ENCODE results near the gene ADGRF1.
"Not testable (repeated sequence)": the region's sequence is repeated elsewhere in the genome, so short reads cannot be mapped to it uniquely, and the experiment has no call there.

ADGRF1 gene

GRCh38 chr6:47042275-47042791, at the start of gene ADGRF1:
ADGRF1 (minus strand) TSS chr6:47042332; CDS start chr6:47029061, 13,271 bp downstream.
- no peak for DNase-seq

GRCh38 chr6:47090881-47091280, 48.7 kb upstream of the ADGRF1 start:
- no peak for DNase-seq

- not testable (repeated sequence) for DNase-seq
Measured at GRCh38 chr6:47089473-47089872, 47.3 kb upstream of the ADGRF1 start.

GRCh38 chr6:47086051-47086770, 44.1 kb upstream of the ADGRF1 start:
- DNase-seq: no peak

GRCh38 chr6:47084610-47085009, 42.5 kb upstream of the ADGRF1 start:
- no peak for DNase-seq

- no peak for DNase-seq
Measured at GRCh38 chr6:47083586-47084047, 41.5 kb upstream of the ADGRF1 start.

GRCh38 chr6:47080083-47080596, 38.0 kb upstream of the ADGRF1 start:
- DNase-seq: no peak

- DNase-seq: no peak
Measured at GRCh38 chr6:47079638-47080037, 37.5 kb upstream of the ADGRF1 start.

GRCh38 chr6:47078991-47079390, 36.9 kb upstream of the ADGRF1 start:
- no peak for DNase-seq

GRCh38 chr6:47076422-47077344, 34.6 kb upstream of the ADGRF1 start:
- DNase-seq: no peak

GRCh38 chr6:47075741-47076421, 33.7 kb upstream of the ADGRF1 start:
- no peak for DNase-seq

GRCh38 chr6:47075168-47075567, 33.0 kb upstream of the ADGRF1 start:
- DNase-seq: no peak

- DNase-seq: no peak
Measured at GRCh38 chr6:47073125-47074110, 31.3 kb upstream of the ADGRF1 start.

GRCh38 chr6:47072667-47073066, 30.5 kb upstream of the ADGRF1 start:
- no peak for DNase-seq

GRCh38 chr6:47071681-47072080, 29.5 kb upstream of the ADGRF1 start:
- DNase-seq: no peak

- DNase-seq: no peak
Measured at GRCh38 chr6:47070461-47070860, 28.3 kb upstream of the ADGRF1 start.

GRCh38 chr6:47069156-47069555, 27.0 kb upstream of the ADGRF1 start:
- DNase-seq: no peak

- no peak for DNase-seq
Measured at GRCh38 chr6:47066418-47066817, 24.3 kb upstream of the ADGRF1 start.

GRCh38 chr6:47064274-47064673, 22.1 kb upstream of the ADGRF1 start:
- DNase-seq: no peak

- DNase-seq: no peak
Measured at GRCh38 chr6:47062346-47062745, 20.2 kb upstream of the ADGRF1 start.

All from amniotic stem cell (primary cell).